ENCODE data around the gene FBXL16. TPM values are rescaled to one million over a fixed set of nuclear protein-coding genes. Genes with fewer than 3 reads are reported as not detected.

Gene FBXL16
- polyA plus RNA-seq, 1 experiment = 0.11 TPM

DNA sequence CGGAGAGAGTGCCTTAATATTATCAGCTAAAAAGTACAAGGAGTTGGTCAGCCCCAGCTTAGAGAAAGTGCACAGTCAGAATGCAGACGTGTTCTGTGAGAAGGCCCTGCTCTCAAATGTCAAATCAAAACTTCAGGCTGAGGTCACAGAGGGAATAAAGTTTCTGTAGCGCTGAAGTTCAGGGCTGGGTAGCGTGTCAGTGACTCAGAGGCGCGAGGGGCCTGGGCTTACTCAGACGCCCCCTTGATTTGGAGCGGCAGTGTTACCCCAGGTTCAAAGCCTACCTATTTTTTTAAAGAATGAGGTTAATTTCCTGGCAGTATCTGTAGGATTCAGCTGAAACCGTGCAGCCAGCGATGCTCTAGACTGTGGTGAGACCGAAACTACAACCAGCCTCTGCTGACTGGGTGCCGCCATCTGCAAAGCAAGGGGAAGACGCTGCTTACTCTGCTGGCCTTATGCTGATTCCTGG, 30.4 kb upstream of the FBXL16 start:
- DNase-seq (ENCODE audit: low read depth, low spot score) = no peak
- CTCF ChIA-PET = no interaction called here
- Histone ChIP-seq H3K27ac (ENCODE audit: low read depth, low read length) (no peak overlapping the region), H3K27me3 (ENCODE audit: control insufficient read depth, insufficient read depth, low read length) (no peaks in the 10 kb centered on the region), H3K4me3 (ENCODE audit: low read depth, low read length) (no peak overlapping the region), H3K9me3 (ENCODE audit: control insufficient read depth, insufficient read depth, low read length) (no peaks in the 10 kb centered on the region; the same call in 1 of the 2 replicates)
- TF ChIP-seq, protein P1, sequence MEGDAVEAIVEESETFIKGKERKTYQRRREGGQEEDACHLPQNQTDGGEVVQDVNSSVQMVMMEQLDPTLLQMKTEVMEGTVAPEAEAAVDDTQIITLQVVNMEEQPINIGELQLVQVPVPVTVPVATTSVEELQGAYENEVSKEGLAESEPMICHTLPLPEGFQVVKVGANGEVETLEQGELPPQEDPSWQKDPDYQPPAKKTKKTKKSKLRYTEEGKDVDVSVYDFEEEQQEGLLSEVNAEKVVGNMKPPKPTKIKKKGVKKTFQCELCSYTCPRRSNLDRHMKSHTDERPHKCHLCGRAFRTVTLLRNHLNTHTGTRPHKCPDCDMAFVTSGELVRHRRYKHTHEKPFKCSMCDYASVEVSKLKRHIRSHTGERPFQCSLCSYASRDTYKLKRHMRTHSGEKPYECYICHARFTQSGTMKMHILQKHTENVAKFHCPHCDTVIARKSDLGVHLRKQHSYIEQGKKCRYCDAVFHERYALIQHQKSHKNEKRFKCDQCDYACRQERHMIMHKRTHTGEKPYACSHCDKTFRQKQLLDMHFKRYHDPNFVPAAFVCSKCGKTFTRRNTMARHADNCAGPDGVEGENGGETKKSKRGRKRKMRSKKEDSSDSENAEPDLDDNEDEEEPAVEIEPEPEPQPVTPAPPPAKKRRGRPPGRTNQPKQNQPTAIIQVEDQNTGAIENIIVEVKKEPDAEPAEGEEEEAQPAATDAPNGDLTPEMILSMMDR (IDR thresholded peaks at IDR 0.05; ENCODE audit: low read depth, low read length) = no peak
- POLR2A ChIA-PET = interaction anchor here (0.7 kb wide), 1 partner anchor 608 kb away, joined by 3 read pairs; no protein-coding TSS in a partner anchor

DNA sequence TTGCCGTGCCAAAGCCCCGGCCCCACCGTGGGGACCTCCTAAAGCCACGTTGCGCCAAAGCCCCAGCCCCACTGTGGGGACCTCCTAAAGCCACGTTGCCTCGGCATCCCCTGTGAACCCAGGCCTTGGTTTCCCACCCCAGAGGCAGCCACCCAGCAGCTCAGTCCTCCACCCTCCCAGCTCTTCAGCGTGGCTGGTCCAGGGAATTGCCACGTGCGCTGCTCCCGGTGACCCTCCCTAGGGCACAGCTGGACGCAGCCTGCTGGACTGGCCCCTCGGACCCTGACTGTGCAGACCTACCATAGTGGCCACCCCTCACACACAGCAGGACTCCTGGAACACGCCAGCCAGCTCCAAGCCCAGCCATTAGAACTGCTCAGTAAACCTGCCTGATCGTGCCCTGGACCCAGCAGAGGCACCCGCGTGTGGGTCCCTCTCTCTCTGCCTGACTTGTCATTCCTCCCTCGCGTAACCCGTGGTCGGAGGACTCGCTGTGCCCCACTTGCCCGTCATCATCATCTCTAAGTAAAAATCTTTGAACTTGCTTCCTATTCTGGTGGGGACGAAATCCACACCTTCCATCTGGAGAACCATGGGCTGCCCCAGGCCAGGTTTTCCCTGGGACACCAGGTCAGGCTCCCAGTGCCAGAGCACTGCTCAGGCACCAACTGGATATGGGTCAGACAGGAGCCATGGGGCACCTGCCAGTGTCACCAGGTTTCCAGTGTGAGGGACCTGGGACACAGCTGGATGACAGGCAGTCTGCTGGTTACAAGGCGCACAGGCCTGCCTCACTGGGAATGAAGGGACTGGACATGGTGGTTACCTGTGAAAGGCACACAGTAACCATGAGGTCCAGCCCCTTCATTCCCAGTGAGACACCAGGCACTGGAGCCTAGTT, 29.6 kb upstream of the FBXL16 start:
- Histone ChIP-seq H3K9me3 (ENCODE audit: control insufficient read depth, insufficient read depth, low read length) (no peaks in the 10 kb centered on the region; the same call in 1 of the 2 replicates), H3K27ac (ENCODE audit: low read depth, low read length) (no peak overlapping the region), H3K27me3 (ENCODE audit: control insufficient read depth, insufficient read depth, low read length) (no peaks in the 10 kb centered on the region), H3K4me3 (ENCODE audit: low read depth, low read length) (no peak overlapping the region)
- ChIA-PET CTCF (no interaction called here), POLR2A (no interaction called here)
- TF ChIP-seq, protein P1 (IDR thresholded peaks at IDR 0.05; ENCODE audit: low read depth, low read length) = no peak
- DNase-seq (ENCODE audit: low read depth, low spot score) = no peak

DNA sequence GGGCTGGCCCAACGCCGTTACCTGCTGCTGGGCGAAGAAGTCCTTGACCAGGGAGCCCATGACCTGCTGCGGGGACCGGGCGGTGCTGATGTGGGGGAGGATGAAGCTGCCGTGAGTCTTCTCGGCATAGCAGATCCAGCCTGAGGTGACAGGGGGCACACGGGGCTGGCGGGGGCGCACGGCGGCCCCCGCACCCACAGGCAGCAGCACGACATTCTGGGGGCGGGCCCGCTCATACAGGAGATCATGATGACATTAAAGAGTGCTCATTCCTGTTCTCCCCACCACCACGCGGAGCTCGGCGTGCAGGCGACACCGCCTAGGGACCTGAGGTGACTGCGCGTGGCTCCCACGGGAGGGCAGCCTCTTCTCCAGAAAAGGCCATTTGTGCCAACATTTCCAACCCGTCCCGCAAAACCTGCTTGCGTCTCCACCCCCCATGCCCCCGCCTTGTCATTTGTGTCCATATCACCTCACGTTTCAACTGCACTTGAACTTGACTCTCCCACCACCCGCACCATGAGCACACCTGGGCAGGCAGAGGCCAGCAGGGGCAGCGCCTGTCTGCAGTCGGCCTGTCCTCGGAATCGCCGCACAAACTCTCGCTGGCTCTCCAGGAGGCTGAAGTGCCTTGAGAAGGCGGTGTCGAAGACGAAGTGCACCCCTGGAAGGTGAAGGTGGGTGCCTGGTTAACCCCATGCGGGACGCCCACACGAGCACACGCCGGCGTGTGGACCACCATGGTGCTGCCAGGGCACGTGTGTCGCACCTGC, 28.8 kb upstream of the FBXL16 start:
- Histone ChIP-seq H3K9me3 (ENCODE audit: control insufficient read depth, insufficient read depth, low read length) (no peaks in the 10 kb centered on the region; the same call in 1 of the 2 replicates), H3K27ac (ENCODE audit: low read depth, low read length) (no peak overlapping the region), H3K4me3 (ENCODE audit: low read depth, low read length) (no peak overlapping the region), H3K27me3 (ENCODE audit: control insufficient read depth, insufficient read depth, low read length) (no peaks in the 10 kb centered on the region)
- TF ChIP-seq, protein P1 (IDR thresholded peaks at IDR 0.05; ENCODE audit: low read depth, low read length) = no peak
- ChIA-PET CTCF (no interaction called here), POLR2A (no interaction called here)
- DNase-seq (ENCODE audit: low read depth, low spot score) = no peak

DNA sequence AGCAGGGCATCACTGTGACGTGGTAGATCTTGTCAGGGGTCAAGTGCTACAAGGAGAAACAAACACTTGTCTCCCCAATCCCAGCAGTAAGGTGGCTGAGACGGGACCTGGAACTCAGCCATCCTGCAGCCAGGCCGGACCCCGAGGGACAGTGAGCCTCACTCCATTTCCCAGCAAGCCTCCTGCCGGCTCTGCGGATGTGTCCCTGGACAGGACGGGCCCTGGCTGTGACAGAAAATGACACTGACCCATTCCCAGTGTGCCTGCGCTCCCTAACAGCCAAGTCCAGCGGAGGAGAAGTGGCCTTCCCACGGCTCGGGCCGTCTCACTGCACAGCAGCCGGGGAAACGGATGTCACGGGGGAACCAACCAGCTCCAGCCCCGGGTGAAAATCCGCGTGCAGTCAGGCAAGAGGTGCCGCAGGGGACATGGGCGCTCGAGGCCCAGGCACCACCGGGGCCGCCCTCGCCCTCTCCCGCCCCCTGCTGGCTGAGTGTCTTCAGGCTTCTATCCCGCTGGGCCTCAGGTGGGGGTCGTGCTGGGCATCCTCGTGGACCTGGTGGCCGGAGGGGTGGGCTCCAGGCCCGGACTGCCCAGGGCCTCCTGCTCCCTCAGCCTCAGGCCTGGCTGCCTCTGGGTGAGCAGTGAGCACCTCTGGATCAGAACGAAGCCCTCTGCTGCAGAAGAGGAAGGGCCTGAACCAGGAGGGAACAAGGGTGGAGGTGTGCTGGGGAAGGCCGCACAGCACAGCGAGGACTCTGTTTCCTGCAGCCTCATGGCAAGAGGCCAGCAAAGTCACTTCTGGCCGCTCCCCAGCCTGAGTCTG, 28.0 kb upstream of the FBXL16 start:
- TF ChIP-seq, protein P1 (IDR thresholded peaks at IDR 0.05; ENCODE audit: low read depth, low read length) = peak; percentile 47
- POLR2A ChIA-PET = no interaction called here

More for the DNA sequence above, 28.0 kb upstream of the FBXL16 start:
- H3K27me3 ChIP-seq (ENCODE audit: control insufficient read depth, insufficient read depth, low read length) = no peaks in the 10 kb centered on the region
- H3K9me3 ChIP-seq (ENCODE audit: control insufficient read depth, insufficient read depth, low read length) = no peaks in the 10 kb centered on the region; the same call in 1 of the 2 replicates
- no peak for DNase-seq (ENCODE audit: low read depth, low spot score)
- CTCF ChIA-PET = interaction anchor here (1.0 kb wide), 1 partner anchor 13 kb away, joined by 3 read pairs; no protein-coding TSS in a partner anchor
- H3K4me3 ChIP-seq (ENCODE audit: low read depth, low read length) = no peak overlapping the region
- no peak overlapping the region for H3K27ac ChIP-seq (ENCODE audit: low read depth, low read length)
